GM10248 (cell line): ENCODE data around the gene TMBIM1.

ENCODE experiments used
- CTCF ChIA-PET: fragments of 300-600 bp; sonication (Branson Sonifier 250); formaldehyde crosslinking; extraction: SDS; loops from one replicate; lab custom pipeline; 2021; ENCODE audit warnings: antibody characterized with exemption; lab: Yijun Ruan, JAX
- POLR2A ChIA-PET: fragments of 350-650 bp; sonication (Branson Sonifier 250); formaldehyde crosslinking; extraction: SDS; loops from one replicate; lab custom pipeline; 2020; ENCODE audit warnings: antibody characterized with exemption; lab: Yijun Ruan, JAX
- DNase-seq: peaks from one replicate; pipeline ENCODE4 v3.0.0; 2012; ENCODE audit errors: extremely low spot score
- CTCF ChIP-seq: IDR thresholded peaks from 2 replicates; pipeline ENCODE4 v1.5.1; 2012; ENCODE audit warnings: mild to moderate bottlenecking, low read depth; ENCODE audit errors: extremely low read depth, missing control alignments, control extremely low read depth

Gene TMBIM1

GRCh38 chr2:218281449-218281848 lies 10.9 kb downstream of the TMBIM1 start:
- no peak for DNase-seq
- POLR2A ChIA-PET = interaction anchor here (0.6 kb wide), 1 partner anchor 93 kb away, joined by 3 read pairs; no protein-coding TSS in a partner anchor
- CTCF ChIA-PET = interaction anchor here (0.9 to 7.9 kb wide), 4 partner anchors 10 to 19 kb away, joined by 3 to 115 read pairs (median 4); partner anchors contain the start of genes AAMP and PNKD
- TF ChIP-seq CTCF = no peak

- ChIA-PET CTCF (interaction anchor here (1.0 to 7.9 kb wide), 3 partner anchors 8 to 16 kb away, joined by 4 to 115 read pairs (median 4); partner anchors contain the start of genes AAMP and PNKD), POLR2A (no interaction called here)
- TF ChIP-seq CTCF = no peak
- DNase-seq = no peak
Measured at GRCh38 chr2:218280260-218280870, 11.9 kb downstream of the TMBIM1 start.

- ChIA-PET CTCF (interaction anchor here (1.0 kb wide), 1 partner anchor 8 kb away, joined by 4 read pairs; the partner anchor contains the start of genes AAMP and PNKD), POLR2A (no interaction called here)
- no peak for DNase-seq
- TF ChIP-seq CTCF = no peak
Measured at GRCh38 chr2:218278531-218279360, 13.6 kb downstream of the TMBIM1 start.

DNA sequence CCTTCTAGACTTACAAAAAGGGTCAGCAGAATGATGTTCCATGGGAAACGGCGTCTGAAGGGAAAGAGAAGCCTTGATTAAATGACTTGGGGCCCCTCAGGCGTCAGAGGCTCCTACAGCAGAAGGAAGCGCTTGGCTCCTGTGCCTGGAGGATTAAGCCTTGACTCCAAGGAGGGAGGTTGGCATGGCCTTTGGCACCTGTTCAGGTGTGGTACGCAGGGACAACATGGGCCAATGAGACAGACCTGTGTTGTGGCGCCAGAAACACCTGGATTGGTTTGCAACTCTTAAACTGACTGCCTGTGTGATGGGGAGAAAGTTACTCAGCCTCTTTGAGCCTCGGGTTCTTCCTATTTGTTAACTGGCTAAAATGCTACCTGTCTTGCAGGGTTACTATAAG lies 14.4 kb downstream of the TMBIM1 start:
- no peak for TF ChIP-seq CTCF
- ChIA-PET POLR2A (no interaction called here), CTCF (no interaction called here)
- DNase-seq = no peak

- TF ChIP-seq CTCF = no peak
- CTCF ChIA-PET = interaction anchor here (1.3 to 5.5 kb wide), 5 partner anchors 9 to 571 kb away, joined by 3 to 34 read pairs (median 17); partner anchors contain the start of gene TMBIM1
Measured at GRCh38 chr2:218276986-218277755, 15.1 kb downstream of the TMBIM1 start.

More at GRCh38 chr2:218276986-218277755, 15.1 kb downstream of the TMBIM1 start:
- DNase-seq = no peak
- POLR2A ChIA-PET = interaction anchor here (0.6 kb wide), 1 partner anchor 10 kb away, joined by 4 read pairs; no protein-coding TSS in a partner anchor
